Small intestine (tissue), 7 donors: ENCODE measurements around the gene TBC1D19. TPM values are rescaled to one million over a fixed set of nuclear protein-coding genes. Genes with fewer than 3 reads are reported as not detected.
"Not testable (repeated sequence)": the region's sequence is repeated elsewhere in the genome, so short reads cannot be mapped to it uniquely, and the experiment has no call there.

Experiments
- DNase-seq, 2 donors: peaks; one replicate each; pipeline versions ENCODE4 v3.0.0 to v3.0.0-alpha.2; 2013
- FAIRE-seq: peaks from 2 replicates; lab custom pipeline; 2012; peaks lifted over from hg19 to GRCh38; lab: Jason Lieb, UNC
- H3K27ac ChIP-seq, 3 donors: one replicate each; pipeline ENCODE4 v1.5.1; 2013; ENCODE audit warnings: low read length in 2 of 3, mild to moderate bottlenecking in 2 of 3, control low read depth in 1 of 3, inconsistent platforms in 1 of 3, low read depth in 1 of 3, moderate library complexity in 1 of 3
- H3K27me3 ChIP-seq, 3 donors: one replicate each; pipeline ENCODE4 v1.6.1; 2013; ENCODE audit warnings: low read length in 3 of 3, inconsistent platforms in 1 of 3; ENCODE audit not compliant: control insufficient read depth in 3 of 3, insufficient read depth in 3 of 3
- H3K36me3 ChIP-seq, 3 donors: one replicate each; pipeline ENCODE4 v1.6.1; 2013; ENCODE audit warnings: low read length in 3 of 3, inconsistent platforms in 1 of 3, low read depth in 1 of 3, mild to moderate bottlenecking in 1 of 3, moderate library complexity in 1 of 3; ENCODE audit not compliant: control insufficient read depth in 3 of 3, insufficient read depth in 2 of 3
- H3K4me1 ChIP-seq, 3 donors: one replicate each; pipeline ENCODE4 v1.6.1; 2013; ENCODE audit warnings: low read length in 2 of 3, inconsistent platforms in 1 of 3, low read depth in 1 of 3, mild to moderate bottlenecking in 1 of 3, moderate library complexity in 1 of 3; ENCODE audit not compliant: control insufficient read depth in 3 of 3, insufficient read depth in 2 of 3
- H3K4me3 ChIP-seq, 3 donors: one replicate each; pipeline ENCODE4 v1.5.1; 2013; ENCODE audit warnings: low read length in 3 of 3, control low read depth in 1 of 3, inconsistent platforms in 1 of 3, low read depth in 1 of 3, mild to moderate bottlenecking in 1 of 3, moderate library complexity in 1 of 3
- H3K9me3 ChIP-seq, 2 donors: one replicate each; pipeline ENCODE4 v1.6.1; 2013; ENCODE audit warnings: low read depth in 1 of 2, low read length in 1 of 2; ENCODE audit not compliant: control insufficient read depth in 2 of 2, insufficient read depth in 1 of 2
- WGBS, 3 donors: extraction: QIAGEN DNeasy Blood & Tissue Kit; methylation state at CpG; one replicate each; pipeline ENCODE4 v1.1.7; 2013; 5-methylcytosine and 5-hydroxymethylcytosine counted together
- polyA plus RNA-seq, 4 donors: library from polyadenylated mRNA; stranded (reverse) in 3 of 4; unstranded in 1 of 4; fragments of 200-250 nt in 3 of 4; fragments of 120-200 nt in 1 of 4; gene quantifications; one replicate each; pipeline versions ENCODE4 v1.2.1 to v1.2.3, GENCODE V29; 2013
- donor health status: healthy with polysubstance abuse.
- donor health status: control.
- donor health status: control.
- donor health status: Bipolar disorder and iron deficiency.
- donor health status: healthy.

TBC1D19 gene
- polyA plus RNA-seq, 4 donors = 1.1 to 7.4 (median 2.1) TPM; not detected in 1

- DNase-seq (no peak), FAIRE-seq (no peak)
- no peak overlapping the region for H3K27ac ChIP-seq
These were observed 80.0 kb downstream of the TBC1D19 start for GRCh38 chr4:26663888-26664287.

GRCh38 chr4:26670903-26671537, 87.1 kb downstream of the TBC1D19 start:
- H3K4me1 ChIP-seq = no peaks in the 10 kb centered on the region
- no peak overlapping the region for H3K4me3 ChIP-seq
- H3K9me3 ChIP-seq = no peaks in the 10 kb centered on the region
- no peak for FAIRE-seq
- no peak for DNase-seq
- 91 to 95% (median 92%) methylated on average over 2 of the region's 2 CpGs for WGBS, 3 donors
- no peaks in the 10 kb centered on the region for H3K36me3 ChIP-seq
- H3K27ac ChIP-seq = no peak overlapping the region
- H3K27me3 ChIP-seq = no peaks in the 10 kb centered on the region

More at GRCh38 chr4:26663888-26664287, 80.0 kb downstream of the TBC1D19 start:
- H3K4me1 ChIP-seq = no peaks in the 10 kb centered on the region
- no peak overlapping the region for H3K4me3 ChIP-seq
- no peaks in the 10 kb centered on the region for H3K36me3 ChIP-seq
- no peaks in the 10 kb centered on the region for H3K27me3 ChIP-seq
- H3K9me3 ChIP-seq = no peaks in the 10 kb centered on the region

GRCh38 chr4:26679040-26679695, 95.3 kb downstream of the TBC1D19 start:
- WGBS, 3 donors = 78 to 86% (median 81%) methylated on average over 1 of the region's 1 CpG
- FAIRE-seq = not testable (repeated sequence)
- H3K9me3 ChIP-seq = peaks cover 3 to 18% of the 10 kb centered on the region in 2 donors

GRCh38 chr4:26682436-26682835, 98.6 kb downstream of the TBC1D19 start:
- H3K27me3 ChIP-seq = no peaks in the 10 kb centered on the region
- H3K4me3 ChIP-seq = no peak overlapping the region
- peaks cover 3 to 18% of the 10 kb centered on the region in 2 donors for H3K9me3 ChIP-seq
- H3K4me1 ChIP-seq = no peaks in the 10 kb centered on the region
- H3K36me3 ChIP-seq = peaks cover 0 to 6% (median 0%) of the 10 kb centered on the region in 3 donors
- DNase-seq (no peak), FAIRE-seq (no peak)
- WGBS, 3 donors = 82 to 94% (median 92%) methylated on average over 3 of the region's 3 CpGs
- H3K27ac ChIP-seq = no peak overlapping the region

More at GRCh38 chr4:26679040-26679695, 95.3 kb downstream of the TBC1D19 start:
- H3K4me3 ChIP-seq, H3K27ac ChIP-seq, DNase-seq, H3K27me3 ChIP-seq, H3K4me1 ChIP-seq, H3K36me3 ChIP-seq: not testable (repeated sequence)

- Histone ChIP-seq H3K36me3 (peaks cover 0 to 2% (median 0%) of the 10 kb centered on the region in 3 donors), H3K9me3 (no peaks in the 10 kb centered on the region), H3K27me3 (no peaks in the 10 kb centered on the region), H3K4me1 (no peaks in the 10 kb centered on the region), H3K27ac (no peak overlapping the region), H3K4me3 (no peak overlapping the region)
- WGBS, 3 donors = 92 to 100% (median 98%) methylated on average over 1 of the region's 1 CpG
- DNase-seq = no peak
- FAIRE-seq = no peak
These were observed 101.4 kb downstream of the TBC1D19 start for GRCh38 chr4:26685250-26685649.

GRCh38 chr4:26687728-26688127, 103.8 kb downstream of the TBC1D19 start:
- no peak for FAIRE-seq
- H3K9me3 ChIP-seq = no peaks in the 10 kb centered on the region
- 89 to 94% (median 92%) methylated on average over 2 of the region's 2 CpGs for WGBS, 3 donors

GRCh38 chr4:26690506-26690905, 106.6 kb downstream of the TBC1D19 start:
- 82 to 98% (median 95%) methylated on average over 3 of the region's 3 CpGs for WGBS, 3 donors
- Histone ChIP-seq H3K27me3 (no peaks in the 10 kb centered on the region), H3K4me1 (no peaks in the 10 kb centered on the region), H3K9me3 (peaks cover 0 to 10% of the 10 kb centered on the region in 2 donors), H3K36me3 (peaks cover 0 to 8% (median 0%) of the 10 kb centered on the region in 3 donors), H3K4me3 (no peak overlapping the region), H3K27ac (no peak overlapping the region)
- FAIRE-seq (no peak), DNase-seq (no peak)

More at GRCh38 chr4:26687728-26688127, 103.8 kb downstream of the TBC1D19 start:
- no peak for DNase-seq
- H3K27ac ChIP-seq = no peak overlapping the region
- H3K4me1 ChIP-seq = no peaks in the 10 kb centered on the region
- H3K36me3 ChIP-seq = peaks cover 0 to 7% (median 0%) of the 10 kb centered on the region in 3 donors
- H3K27me3 ChIP-seq = no peaks in the 10 kb centered on the region
- H3K4me3 ChIP-seq = no peak overlapping the region

GRCh38 chr4:26692014-26692726, 108.3 kb downstream of the TBC1D19 start:
- Histone ChIP-seq H3K36me3 (peaks cover 0 to 8% (median 0%) of the 10 kb centered on the region in 3 donors), H3K27ac (no peak overlapping the region), H3K4me1 (no peaks in the 10 kb centered on the region), H3K4me3 (no peak overlapping the region), H3K27me3 (no peaks in the 10 kb centered on the region), H3K9me3 (peaks cover 0 to 10% of the 10 kb centered on the region in 2 donors)
- 91 to 96% (median 95%) methylated on average over 4 of the region's 4 CpGs for WGBS, 3 donors
- DNase-seq (no peak), FAIRE-seq (no peak)
